NCI-H345 (cell line): ENCODE data around the gene MAGOH.

ENCODE experiments used
- DNase-seq: peaks from one replicate; lab custom pipeline; 2025; lab: John Stamatoyannopoulos, UW

MAGOH gene

DNA sequence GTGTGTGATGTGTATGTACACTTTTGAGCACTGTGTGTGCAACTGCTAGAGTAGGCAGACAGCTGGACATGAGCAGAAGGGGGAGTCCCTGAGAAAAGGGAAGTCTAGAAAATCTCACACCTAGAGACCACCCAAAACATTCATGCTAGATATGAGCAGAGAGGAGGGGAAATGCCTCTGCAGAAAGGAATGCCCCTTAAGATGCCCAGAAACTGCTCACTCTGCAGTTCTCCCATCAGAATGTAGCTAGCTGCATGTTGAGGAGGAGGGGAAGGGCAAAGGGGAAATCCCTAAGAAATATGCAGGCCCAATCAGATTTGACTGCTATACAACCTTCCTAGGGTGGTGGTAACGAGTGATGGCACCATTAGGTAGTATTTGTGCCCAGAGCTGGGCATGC, 31.8 kb upstream of the MAGOH start:
- no peak for DNase-seq

- DNase-seq = no peak
Measured at GRCh38 chr1:53267761-53268160, 29.4 kb upstream of the MAGOH start.

GRCh38 chr1:53266038-53266437, 27.7 kb upstream of the MAGOH start:
- DNase-seq = no peak

- DNase-seq = no peak
Measured at GRCh38 chr1:53265581-53265980, 27.3 kb upstream of the MAGOH start.

- DNase-seq = no peak
Measured at GRCh38 chr1:53264048-53264447, 25.7 kb upstream of the MAGOH start.

DNA sequence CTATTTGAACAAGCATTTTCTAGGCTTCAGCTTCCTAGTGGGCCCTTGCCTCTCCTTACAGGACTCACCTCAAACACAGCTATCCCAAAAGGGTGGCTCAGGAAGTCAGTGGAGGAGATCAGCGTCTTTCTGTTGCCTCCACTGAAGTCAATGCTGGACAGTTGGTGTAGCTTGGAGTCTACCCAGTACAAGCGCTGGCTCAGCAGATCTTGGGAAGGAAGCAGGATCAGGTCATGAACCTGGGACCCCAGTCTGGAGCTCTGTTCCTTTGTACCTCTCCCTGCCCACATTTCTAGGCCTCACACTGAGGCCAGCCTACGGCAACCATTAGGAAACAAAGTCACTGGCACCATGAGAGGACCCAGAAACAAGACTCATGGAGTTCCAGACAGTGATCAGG, 23.7 kb upstream of the MAGOH start:
- no peak for DNase-seq

DNA sequence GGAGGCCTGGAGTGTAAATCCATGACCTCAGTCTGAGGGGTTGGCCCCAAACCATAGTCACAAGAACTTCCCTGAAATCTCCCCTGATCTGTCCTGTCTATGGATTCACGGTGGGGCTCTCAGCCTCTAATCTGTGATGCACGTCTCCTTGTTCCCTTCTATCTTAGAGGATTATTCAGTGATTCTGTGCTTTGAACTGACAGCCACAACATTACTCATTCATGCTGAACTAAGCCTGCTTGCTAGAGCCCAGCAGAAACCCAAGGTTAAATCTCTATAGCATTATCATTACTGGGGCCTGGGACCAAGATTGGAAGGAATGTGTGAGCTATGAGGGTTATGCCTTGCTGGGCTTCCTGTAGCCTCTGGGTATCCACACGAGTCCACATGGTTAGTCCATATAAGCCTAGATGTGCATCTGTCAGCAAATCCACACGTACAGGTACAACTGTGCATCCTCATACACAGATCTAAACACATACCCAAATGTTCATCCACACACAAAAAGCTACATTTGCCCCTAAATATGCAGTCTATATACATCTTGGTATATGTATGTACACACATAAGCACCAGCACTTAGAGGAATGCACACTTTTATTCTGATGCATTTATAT, 22.4 kb upstream of the MAGOH start:
- no peak for DNase-seq

- DNase-seq = no peak
Measured at GRCh38 chr1:53259932-53260331, 21.6 kb upstream of the MAGOH start.

DNA sequence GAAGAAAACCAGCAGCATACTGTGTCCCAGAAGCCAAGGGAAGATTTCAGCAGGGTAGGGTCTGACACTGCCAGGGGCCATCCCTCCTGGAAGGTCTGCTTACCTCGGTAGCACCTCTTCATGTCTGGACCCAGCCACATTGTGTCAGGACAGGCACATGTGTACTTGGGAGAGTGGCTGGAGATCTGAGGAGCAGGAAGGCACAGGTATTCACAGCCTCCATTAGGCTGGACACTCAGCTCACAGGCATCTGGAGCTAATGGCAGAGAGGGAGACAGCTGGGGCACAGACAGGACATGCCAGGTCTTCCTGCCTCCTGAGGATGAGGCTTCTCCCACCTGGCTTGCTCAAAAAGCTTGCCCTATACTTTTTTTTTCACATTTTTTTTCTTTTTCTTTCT, 19.9 kb upstream of the MAGOH start:
- no peak for DNase-seq

DNA sequence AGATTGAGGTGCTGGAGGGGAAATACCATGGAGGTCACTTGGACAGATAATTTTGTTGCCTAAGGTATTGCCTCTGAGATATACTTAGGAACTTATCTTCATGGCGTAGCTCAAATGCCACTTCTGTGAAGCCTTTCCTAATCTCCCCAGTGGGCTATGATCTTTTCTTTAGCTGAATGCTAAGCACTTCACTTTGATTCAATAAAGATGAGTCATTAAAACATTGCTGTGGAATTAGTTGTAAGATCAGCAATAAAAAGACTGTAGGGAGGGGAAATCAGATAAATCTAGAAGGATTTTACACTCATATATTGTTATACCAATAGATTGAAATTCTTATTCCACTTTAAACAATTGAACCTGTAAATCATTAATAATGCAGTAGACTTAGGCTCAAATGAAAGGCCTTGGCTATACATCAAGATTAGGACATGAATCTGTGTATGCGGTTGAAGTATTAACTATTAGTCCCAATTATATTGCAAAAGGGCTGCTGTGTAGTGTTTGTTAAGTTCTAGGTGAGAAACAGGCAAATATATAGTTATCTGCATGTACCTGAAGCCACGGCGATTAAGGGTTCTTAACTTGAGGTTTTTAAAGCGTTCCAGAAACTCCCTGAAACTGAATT, 19.2 kb upstream of the MAGOH start:
- DNase-seq = no peak

DNA sequence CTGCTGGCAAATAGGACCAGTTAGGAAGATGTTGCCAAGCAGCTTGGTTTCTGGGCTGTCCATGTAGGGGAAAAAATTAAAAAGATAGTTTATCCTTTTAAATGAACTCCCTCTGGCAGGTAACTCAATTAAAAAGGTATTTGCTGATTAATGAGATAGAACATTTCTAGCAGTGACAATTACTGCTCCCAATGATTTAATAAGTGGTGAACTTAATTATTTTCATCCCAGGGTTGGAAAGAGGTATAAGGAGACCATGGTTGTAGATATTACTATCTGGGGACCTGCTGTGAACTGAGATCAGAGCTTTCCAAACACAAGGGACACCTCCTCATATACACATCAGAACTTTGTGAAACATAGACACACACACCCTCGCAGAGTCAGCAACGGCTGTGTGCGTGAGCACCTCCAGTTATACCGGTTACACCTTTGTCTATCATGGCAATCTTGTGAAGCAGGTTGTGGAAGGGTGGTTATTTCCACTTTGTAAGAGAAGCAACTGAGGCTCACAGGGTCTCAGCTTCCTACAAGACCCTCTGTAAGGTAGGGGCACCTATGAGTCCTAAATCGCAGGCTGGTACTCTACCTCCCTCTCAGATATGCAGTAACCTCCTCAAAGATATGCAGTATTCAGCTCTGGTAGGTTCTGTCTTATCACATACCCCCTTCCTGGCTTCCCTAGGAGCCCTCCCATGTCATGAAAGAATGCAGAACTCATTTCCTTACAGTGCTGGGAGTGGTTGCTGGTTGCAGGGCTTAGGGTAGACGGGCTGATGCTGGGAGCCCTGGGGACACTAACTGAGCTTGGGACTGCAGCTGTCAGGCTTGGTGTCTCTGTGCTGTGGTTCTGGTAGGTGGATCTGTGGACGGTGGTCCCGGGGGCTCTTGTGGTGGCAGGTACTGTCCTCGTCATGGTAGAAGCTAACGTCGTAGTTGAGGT, 18.5 kb upstream of the MAGOH start:
- DNase-seq = no peak

- no peak for DNase-seq
Measured at GRCh38 chr1:53255031-53255430, 16.7 kb upstream of the MAGOH start.

- no peak for DNase-seq
Measured at GRCh38 chr1:53254011-53254640, 15.8 kb upstream of the MAGOH start.

GRCh38 chr1:53250325-53250724, 12.0 kb upstream of the MAGOH start:
- no peak for DNase-seq

DNA sequence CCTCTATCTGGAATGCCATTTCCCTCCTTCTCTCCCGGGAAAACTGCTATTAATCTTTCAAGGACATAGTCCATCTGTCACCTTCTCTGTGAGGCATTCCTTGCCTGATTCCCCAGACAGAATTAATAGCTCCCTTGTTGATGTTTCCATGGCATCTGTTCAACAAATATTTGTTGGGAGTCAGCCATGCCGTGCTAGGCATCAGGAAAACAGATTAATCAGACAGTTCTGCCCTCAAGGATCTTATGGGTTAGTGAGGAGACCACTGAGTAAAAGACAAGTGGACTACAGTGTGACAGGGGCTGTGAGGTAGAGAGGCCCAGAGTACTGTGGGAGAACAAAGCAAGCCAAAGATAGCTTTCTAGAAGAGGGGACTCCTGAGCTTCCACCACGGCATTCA, 11.4 kb upstream of the MAGOH start:
- DNase-seq = no peak

- DNase-seq = no peak
Measured at GRCh38 chr1:53246261-53247134, 8.2 kb upstream of the MAGOH start.

- DNase-seq = no peak
Measured at GRCh38 chr1:53244141-53244540, 5.8 kb upstream of the MAGOH start.

GRCh38 chr1:53242381-53242780, 4.1 kb upstream of the MAGOH start:
- no peak for DNase-seq

GRCh38 chr1:53241828-53242227, 3.5 kb upstream of the MAGOH start:
- DNase-seq = no peak

DNA sequence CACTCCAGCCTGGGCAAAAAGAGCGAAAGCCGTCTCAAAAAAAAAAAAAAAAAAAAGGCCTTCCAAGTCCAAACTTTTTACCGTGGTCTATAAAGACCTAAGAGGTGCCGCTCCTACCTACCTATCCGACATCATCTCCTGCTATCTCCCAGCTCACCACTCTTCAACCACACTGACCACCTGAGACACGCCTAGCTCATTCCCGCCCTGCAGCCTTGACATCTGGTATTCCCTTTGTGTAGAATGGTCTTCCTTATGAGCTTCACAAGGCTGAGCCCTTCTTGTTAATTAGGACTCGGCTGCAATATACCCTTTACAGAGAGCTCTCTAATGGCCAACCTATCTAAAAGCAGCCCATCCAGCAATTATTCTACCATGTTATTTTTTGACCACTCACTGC, 680 bp downstream of the MAGOH start:
- no peak for DNase-seq

- no peak for DNase-seq
Measured at GRCh38 chr1:53220962-53221286, 17.4 kb downstream of the MAGOH start.
